Neural cell (in vitro differentiated cells): Measurements from ENCODE around the gene PRF1. TPM values are rescaled to one million over a fixed set of nuclear protein-coding genes. Genes with fewer than 3 reads are reported as not detected.

ENCODE experiments used
- H2AFZ ChIP-seq: fragments of 200-600, 300-800 bp; sonication (generic), shearing (Covaris generic); 2 replicates; pipeline ENCODE4 v1.6.0; 2014; ENCODE audit warnings: low read depth, mild to moderate bottlenecking, antibody characterized with exemption, low read length, moderate library complexity
- H3F3A ChIP-seq: fragments of 200-600 bp; shearing (Covaris generic); 2 replicates; pipeline ENCODE4 v1.6.1; 2016; ENCODE audit warnings: mild to moderate bottlenecking, moderate library complexity, mixed read lengths, antibody characterized with exemption, low read length; ENCODE audit not compliant: insufficient read depth, poor library complexity, severe bottlenecking
- H3K27ac ChIP-seq: fragments of 200-600, 300-800 bp; sonication (generic), shearing (Covaris generic); 2 replicates; pipeline ENCODE4 v1.5.1; 2014; ENCODE audit warnings: mild to moderate bottlenecking, low read length, moderate library complexity
- H3K27me3 ChIP-seq: fragments of 300-800, 200-600 bp; sonication (generic), shearing (Covaris generic); 2 replicates; pipeline ENCODE4 v1.6.0; 2014; ENCODE audit warnings: mild to moderate bottlenecking, low read depth, low read length, moderate library complexity; ENCODE audit not compliant: insufficient read depth
- H3K36me3 ChIP-seq: fragments of 300-800, 200-600 bp; sonication (generic), shearing (Covaris generic); 2 replicates; pipeline ENCODE4 v1.5.1; 2014; ENCODE audit warnings: mild to moderate bottlenecking, antibody characterized with exemption, low read length, moderate library complexity; ENCODE audit not compliant: insufficient read depth
- H3K4me2 ChIP-seq: fragments of 300-800, 200-600 bp; sonication (generic), shearing (Covaris generic); 2 replicates; pipeline ENCODE4 v1.6.0; 2014; ENCODE audit warnings: mild to moderate bottlenecking, low read length
- H3K4me3 ChIP-seq: fragments of 300-800, 200-600 bp; sonication (generic), shearing (Covaris generic); 2 replicates; pipeline ENCODE4 v1.5.1; 2014; ENCODE audit warnings: mild to moderate bottlenecking, low read length, moderate library complexity
- H3K79me2 ChIP-seq: fragments of 200-600 bp; shearing (Covaris generic); replicated peaks from 2 replicates; pipeline ENCODE4 v1.6.0; 2014; ENCODE audit warnings: mild to moderate bottlenecking, low read length, moderate library complexity; ENCODE audit not compliant: insufficient read depth
- H3K9ac ChIP-seq: fragments of 300-800, 200-600 bp; sonication (generic), shearing (Covaris generic); 2 replicates; pipeline ENCODE4 v1.6.1; 2016; ENCODE audit warnings: mild to moderate bottlenecking, low read length, mixed read lengths
- H3K9me2 ChIP-seq: fragments of 200-600 bp; shearing (Covaris generic); 2 replicates; pipeline ENCODE4 v1.6.1; 2016; ENCODE audit warnings: mild to moderate bottlenecking, low read length, mixed read lengths; ENCODE audit not compliant: insufficient read depth
- H3K9me3 ChIP-seq: fragments of 200-600, 300-800 bp; sonication (generic), shearing (Covaris generic); 2 replicates; pipeline ENCODE4 v1.6.1; 2016; ENCODE audit warnings: mild to moderate bottlenecking, mixed run types, low read length, moderate library complexity, mixed read lengths
- H4K20me1 ChIP-seq: fragments of 200-600 bp; shearing (Covaris generic); 2 replicates; pipeline ENCODE4 v1.6.1; 2016; ENCODE audit warnings: mild to moderate bottlenecking, mixed run types; ENCODE audit not compliant: insufficient read depth
- CTCF ChIP-seq: fragments of 450-650 bp; IDR thresholded peaks from 2 replicates; pipeline ENCODE4 v1.5.1; 2014; ENCODE audit warnings: antibody characterized with exemption, mild to moderate bottlenecking, moderate library complexity; ENCODE audit not compliant: poor library complexity, severe bottlenecking
- EP300 ChIP-seq: fragments of 450-650 bp; conservative IDR thresholded peaks from 2 replicates; pipeline ENCODE4 v1.6.1; 2014; ENCODE audit warnings: antibody characterized with exemption, mild to moderate bottlenecking, moderate library complexity; ENCODE audit not compliant: poor library complexity, severe bottlenecking
- EZH2 ChIP-seq: fragments of 200-600, 300-800 bp; shearing (Covaris generic), sonication (generic); IDR thresholded peaks from 2 replicates; pipeline ENCODE4 v1.6.1; 2014; ENCODE audit warnings: antibody characterized with exemption, low read length, borderline replicate concordance, mild to moderate bottlenecking; ENCODE audit not compliant: insufficient read depth, poor library complexity, severe bottlenecking
- MXI1 ChIP-seq: fragments of 450-650 bp; conservative IDR thresholded peaks from 2 replicates; pipeline ENCODE4 v1.6.1; 2014; ENCODE audit warnings: antibody characterized with exemption, mild to moderate bottlenecking; ENCODE audit not compliant: poor library complexity, severe bottlenecking
- POLR2AphosphoS5 ChIP-seq: IDR thresholded peaks from 2 replicates; pipeline ENCODE4 v1.6.1; 2012
- RAD21 ChIP-seq: fragments of 450-650 bp; conservative IDR thresholded peaks from 2 replicates; pipeline ENCODE4 v1.6.1; 2014; ENCODE audit warnings: antibody characterized with exemption, mild to moderate bottlenecking, moderate library complexity
- REST ChIP-seq: IDR thresholded peaks from 2 replicates; pipeline ENCODE4 v1.6.1; 2012; ENCODE audit warnings: borderline replicate concordance
- SMC3 ChIP-seq: fragments of 450-650 bp; conservative IDR thresholded peaks from 2 replicates; pipeline ENCODE4 v1.6.1; 2014; ENCODE audit warnings: antibody characterized with exemption, mild to moderate bottlenecking, moderate library complexity; ENCODE audit not compliant: poor library complexity
- TAF1 ChIP-seq: IDR thresholded peaks from 2 replicates; pipeline ENCODE4 v1.6.1; 2012; ENCODE audit warnings: low read depth
- polyA plus RNA-seq: library from polyadenylated mRNA; depleted of rRNA; stranded (reverse); fragments of >200 nt; gene quantifications from 2 replicates; pipeline ENCODE4 v1.2.3, GENCODE V29; 2014

The PRF1 gene
- polyA plus RNA-seq, 1 donor from 2014 or later = not detected

- H3F3A ChIP-seq = no peaks in the 10 kb centered on the region
These were observed 11.4 kb upstream of the PRF1 start for GRCh38 chr10:70613941-70614340.

GRCh38 chr10:70607936-70608335 lies 5.4 kb upstream of the PRF1 start:
- H3K27ac ChIP-seq = no peak overlapping the region
- no peak overlapping the region for H3K4me2 ChIP-seq
- no peaks in the 10 kb centered on the region for H3K9me3 ChIP-seq
- no peaks in the 10 kb centered on the region for H3K36me3 ChIP-seq
- H3K79me2 ChIP-seq = no peaks in the 10 kb centered on the region
- no peak overlapping the region for H3K9ac ChIP-seq
- H2AFZ ChIP-seq = no peak overlapping the region
- H4K20me1 ChIP-seq = no peaks in the 10 kb centered on the region
- no peaks in the 10 kb centered on the region for H3F3A ChIP-seq
- no peak overlapping the region for H3K4me3 ChIP-seq
- H3K9me2 ChIP-seq = no peaks in the 10 kb centered on the region
- H3K27me3 ChIP-seq = no peaks in the 10 kb centered on the region
- no peak for TF ChIP-seq SMC3
- no peak for TF ChIP-seq MXI1
- TF ChIP-seq REST = no peak
- no peak for TF ChIP-seq POLR2AphosphoS5
- TF ChIP-seq CTCF = no peak
- TF ChIP-seq RAD21 = no peak
- TF ChIP-seq EP300 = no peak

More at GRCh38 chr10:70613941-70614340, 11.4 kb upstream of the PRF1 start:
- Histone ChIP-seq H2AFZ (no peak overlapping the region), H3K27me3 (no peaks in the 10 kb centered on the region), H4K20me1 (no peaks in the 10 kb centered on the region), H3K9ac (no peak overlapping the region), H3K4me2 (no peak overlapping the region), H3K9me2 (no peaks in the 10 kb centered on the region), H3K4me3 (no peak overlapping the region), H3K9me3 (no peaks in the 10 kb centered on the region), H3K79me2 (no peaks in the 10 kb centered on the region), H3K27ac (no peak overlapping the region), H3K36me3 (no peaks in the 10 kb centered on the region)
- no peak for TF ChIP-seq TAF1
- TF ChIP-seq POLR2AphosphoS5 = no peak
- TF ChIP-seq REST = no peak
- TF ChIP-seq CTCF = no peak
- no peak for TF ChIP-seq EP300
- no peak for TF ChIP-seq SMC3
- TF ChIP-seq RAD21 = no peak
- TF ChIP-seq EZH2 = no peak
- no peak for TF ChIP-seq MXI1
